ENCODE data around the gene ARID1B. TPM values are rescaled to one million over a fixed set of nuclear protein-coding genes. Genes with fewer than 3 reads are reported as not detected.

ARID1B gene
- total and polyA plus RNA-seq, 2 of the 4 experiments (the other 2 are of a cell fraction) = 14.5 to 20.1 TPM

- peak overlapping the region; percentile 56 for H2BK5ac ChIP-seq (ENCODE audit: low read depth, low read length, poor library complexity, severe bottlenecking)
- dilution Hi-C loops (cut with HindIII; ENCODE audit: low sequenced_read_pairs, unreplicated experiment) (no loop called here), intact Hi-C loops (cut with micrococcal nuclease) (no loop called here), in situ Hi-C loops (cut with MboI; ENCODE audit: low sequenced_read_pairs) (no loop called here)
- peak overlapping the region; percentile 52 for H3K4ac ChIP-seq (ENCODE audit: low read depth, low read length)
- no TSS peak for BruUV-seq (replicated peaks)
- no peak overlapping the region for H3K9ac ChIP-seq (ENCODE audit: low read depth, low read length)
- H3K9me3 ChIP-seq (ENCODE audit: control insufficient read depth, insufficient read depth, low read length) = no peaks in the 10 kb centered on the region
- peaks cover 4 to 26% of the 10 kb centered on the region in 2 experiments; a peak in 3 of 4 replicates for H3K79me1 ChIP-seq (ENCODE audit: low read depth in 1 of 2, low read length in 2 of 2)
- H2BK15ac ChIP-seq (ENCODE audit: low read depth, low read length) = peak overlapping the region; percentile 18; the same call in 1 of the 3 replicates
- peaks cover 7% of the 10 kb centered on the region for H3K36me3 ChIP-seq (ENCODE audit: control insufficient read depth, insufficient read depth, low read length)
- peak; percentile 98 for DNase-seq
- peak overlapping the region; percentile 37 for H3K18ac ChIP-seq (ENCODE audit: low read depth, low read length)
- peak; percentile 65 for ATAC-seq (ENCODE audit: low read depth)
- H2BK120ac ChIP-seq (ENCODE audit: low read depth, low read length) = peak overlapping the region; percentile 45
- H3K23ac ChIP-seq (ENCODE audit: low read depth, low read length) = 0 out of 2 replicates have a peak overlapping the region, but pooled peaks have one; percentile 34
- H3K56ac ChIP-seq (ENCODE audit: extremely low read depth, insufficient read depth, low read length) = no peak overlapping the region
- POLR2A ChIA-PET (ENCODE audit: unreplicated experiment) = no interaction called here
- H3K14ac ChIP-seq (replicated peaks; ENCODE audit: low read depth, low read length) = peak overlapping the region; percentile 3; the same call in 1 of the 2 replicates
- no peak overlapping the region for H2AFZ ChIP-seq (replicated peaks; ENCODE audit: low read length, poor library complexity)
- peak overlapping the region; percentile 64; the same call in 1 of the 2 replicates for H2AK5ac ChIP-seq (ENCODE audit: low read depth, low read length)
- peaks cover 28% of the 10 kb centered on the region for H3K4me1 ChIP-seq (ENCODE audit: control insufficient read depth, insufficient read depth, low read length)
- H3K27ac ChIP-seq (ENCODE audit: insufficient read depth, low read length) = peak overlapping the region; percentile 57
- no CpG with 5 or more reads among the region's 10 CpGs for WGBS, 2 experiments (ENCODE audit: extremely low coverage in 2 of 2, insufficient read length in 1 of 2)
- no peak overlapping the region for H2AK9ac ChIP-seq (replicated peaks; ENCODE audit: low read depth, low read length, poor library complexity)
- H3K27me3 ChIP-seq (ENCODE audit: control insufficient read depth, insufficient read depth, low read length) = no peaks in the 10 kb centered on the region
- peak overlapping the region; percentile 40; the same call in 1 of the 2 replicates for H2BK20ac ChIP-seq (ENCODE audit: low read depth, low read length)
- CTCF ChIA-PET = interaction anchor here (0.7 kb wide), 1 partner anchor 10 kb away, joined by 3 read pairs; no protein-coding TSS in a partner anchor
- no peaks in the 10 kb centered on the region for H4K20me1 ChIP-seq (ENCODE audit: insufficient read depth, low read length)
- peak overlapping the region; percentile 60; the same call in 1 of the 2 replicates for H4K91ac ChIP-seq (ENCODE audit: insufficient read depth, low read depth, low read length)
- no peak overlapping the region for H3K4me3 ChIP-seq (ENCODE audit: insufficient read depth, low read depth, low read length)
- H4K8ac ChIP-seq (ENCODE audit: low read depth in 2 of 2, low read length in 2 of 2) = peak overlapping the region; percentile 7 to 58; a peak in 3 of 4 replicates
- peak overlapping the region; percentile 57; the same call in 1 of the 2 replicates for H4K5ac ChIP-seq (ENCODE audit: low read depth, low read length)
- H3K4me2 ChIP-seq (ENCODE audit: low read depth, low read length) = peak overlapping the region; percentile 67
- peaks cover 18% of the 10 kb centered on the region; the same call in 1 of the 2 replicates for H3K9me1 ChIP-seq (ENCODE audit: insufficient read depth, low read length)
- TF ChIP-seq CHD1 (IDR thresholded peaks at IDR 0.05; ENCODE audit: low read depth, low read length) (no peak), RCOR1 (IDR thresholded peaks at IDR 0.05; ENCODE audit: insufficient replicate concordance, low read length) (no peak), RAD21 (IDR thresholded peaks at IDR 0.05; ENCODE audit: low read length) (peak; percentile 1; the same call in 1 of the 2 replicates), POLR2A (IDR thresholded peaks at IDR 0.05; ENCODE audit: low read depth, low read length) (peak; percentile 12; the same call in 1 of the 2 replicates), MAFK (IDR thresholded peaks at IDR 0.05; ENCODE audit: low read depth, low read length) (peak; percentile 39; the same call in 1 of the 2 replicates), CTCF (conservative IDR thresholded peaks at IDR 0.05; ENCODE audit: low read depth, low read length) (no peak), FOS (IDR thresholded peaks at IDR 0.05; ENCODE audit: low read depth, low read length) (peak; percentile 84), BHLHE40 (IDR thresholded peaks at IDR 0.05; ENCODE audit: low read depth, low read length) (peak; percentile 82), ELK1 (IDR thresholded peaks at IDR 0.05; ENCODE audit: borderline replicate concordance, low read depth, low read length) (no peak), MXI1 (IDR thresholded peaks at IDR 0.05; ENCODE audit: borderline replicate concordance, low read depth, low read length) (no peak), CEBPB (IDR thresholded peaks at IDR 0.05; ENCODE audit: low read depth, low read length) (no peak; the same call in 1 of the 2 replicates), MAZ (IDR thresholded peaks at IDR 0.05; ENCODE audit: borderline replicate concordance, low read depth, low read length) (0 out of 2 replicates have a peak, but pooled peaks have one; percentile 59), USF2 (IDR thresholded peaks at IDR 0.05; ENCODE audit: low read depth, low read length) (no peak), NFE2L2 (IDR thresholded peaks at IDR 0.05; ENCODE audit: low read depth, low read length) (no peak)
Observed at GRCh38 chr6:157143171-157143889, 366.2 kb downstream of the ARID1B start.

Measured in IMR-90 (cell line).